Mucosa of stomach (tissue), 1 donor: ENCODE results near the gene NYAP1.
A peak's percentile ranks its signal among the peaks of the same experiment; 100 is the strongest.

Experiments
- H3K27me3 ChIP-seq: one replicate; pipeline ENCODE4 v1.7.0; 2013; ENCODE audit warnings: mild to moderate bottlenecking, low read length; ENCODE audit not compliant: control insufficient read depth, insufficient read depth
- H3K36me3 ChIP-seq: one replicate; pipeline ENCODE4 v1.7.0; 2013; ENCODE audit warnings: low read length; ENCODE audit not compliant: control insufficient read depth, insufficient read depth
- H3K4me1 ChIP-seq: one replicate; pipeline ENCODE4 v1.7.0; 2013; ENCODE audit warnings: mild to moderate bottlenecking, low read length; ENCODE audit not compliant: control insufficient read depth, insufficient read depth
- H3K4me3 ChIP-seq: one replicate; pipeline ENCODE4 v1.7.0; 2013; ENCODE audit warnings: low read length
- H3K9ac ChIP-seq: one replicate; pipeline ENCODE4 v1.7.0; 2013; ENCODE audit warnings: mild to moderate bottlenecking, low read length, moderate library complexity
- H3K9me3 ChIP-seq: one replicate; pipeline ENCODE4 v1.7.0; 2013; ENCODE audit warnings: mild to moderate bottlenecking, low read length, moderate library complexity; ENCODE audit not compliant: control insufficient read depth
- donor health status: Pancreatic carcinoma.

The NYAP1 gene

GRCh38 chr7:100476903-100477870 lies 6.5 kb upstream of the NYAP1 start:
- Histone ChIP-seq H3K9ac (peak overlapping the region; percentile 95), H3K36me3 (peaks cover 8% of the 10 kb centered on the region), H3K27me3 (no peaks in the 10 kb centered on the region), H3K4me3 (peak overlapping the region; percentile 82), H3K9me3 (no peaks in the 10 kb centered on the region), H3K4me1 (peaks cover 36% of the 10 kb centered on the region)

- Histone ChIP-seq H3K4me1 (peaks cover 38% of the 10 kb centered on the region), H3K4me3 (peak overlapping the region; percentile 82), H3K9me3 (no peaks in the 10 kb centered on the region), H3K36me3 (peaks cover 8% of the 10 kb centered on the region), H3K9ac (peak overlapping the region; percentile 95), H3K27me3 (no peaks in the 10 kb centered on the region)
Measured at GRCh38 chr7:100477871-100478267, 5.9 kb upstream of the NYAP1 start.

GRCh38 chr7:100478958-100479660 lies 4.6 kb upstream of the NYAP1 start, which contains the start of gene TSC22D4:
Gene TSC22D4 (minus strand): TSS chr7:100479214. CDS start chr7:100478038, 1,176 bp downstream.
- H3K9ac ChIP-seq: peak within 1 kb of the TSS; percentile 95
- no peaks in the 10 kb centered on the region for H3K27me3 ChIP-seq
- H3K9me3 ChIP-seq: no peaks in the 10 kb centered on the region
- H3K4me3 ChIP-seq: peak within 1 kb of the TSS; percentile 82
- peaks cover 37% of the 10 kb centered on the region for H3K4me1 ChIP-seq
- peaks cover 4% of the 10 kb centered on the region for H3K36me3 ChIP-seq

GRCh38 chr7:100481466-100481865 lies 2.3 kb upstream of the NYAP1 start:
- no peak overlapping the region for H3K4me3 ChIP-seq
- H3K27me3 ChIP-seq: no peaks in the 10 kb centered on the region
- no peaks in the 10 kb centered on the region for H3K9me3 ChIP-seq
- H3K36me3 ChIP-seq: no peaks in the 10 kb centered on the region
- peaks cover 28% of the 10 kb centered on the region for H3K4me1 ChIP-seq
- no peak overlapping the region for H3K9ac ChIP-seq

- no peaks in the 10 kb centered on the region for H3K27me3 ChIP-seq
- H3K4me1 ChIP-seq: peaks cover 18% of the 10 kb centered on the region
- no peaks in the 10 kb centered on the region for H3K36me3 ChIP-seq
- H3K4me3 ChIP-seq: peak overlapping the region; percentile 9
- H3K9me3 ChIP-seq: no peaks in the 10 kb centered on the region
- peak overlapping the region; percentile 29 for H3K9ac ChIP-seq
Measured at GRCh38 chr7:100482728-100483089, 1.0 kb upstream of the NYAP1 start.

- Histone ChIP-seq H3K9ac (peak overlapping the region; percentile 29), H3K4me1 (peaks cover 18% of the 10 kb centered on the region), H3K36me3 (no peaks in the 10 kb centered on the region), H3K27me3 (no peaks in the 10 kb centered on the region), H3K4me3 (peak overlapping the region; percentile 9), H3K9me3 (no peaks in the 10 kb centered on the region)
Measured at GRCh38 chr7:100483090-100483721, 521 bp upstream of the NYAP1 start.

- Histone ChIP-seq H3K4me1 (peaks cover 14% of the 10 kb centered on the region), H3K36me3 (no peaks in the 10 kb centered on the region), H3K9ac (no peak overlapping the region), H3K4me3 (no peak overlapping the region), H3K9me3 (no peaks in the 10 kb centered on the region), H3K27me3 (no peaks in the 10 kb centered on the region)
Measured at GRCh38 chr7:100484673-100485045, 932 bp downstream of the NYAP1 start.

- Histone ChIP-seq H3K4me1 (peaks cover 14% of the 10 kb centered on the region), H3K9ac (no peak overlapping the region), H3K36me3 (no peaks in the 10 kb centered on the region), H3K9me3 (no peaks in the 10 kb centered on the region), H3K4me3 (no peak overlapping the region), H3K27me3 (no peaks in the 10 kb centered on the region)
Measured at GRCh38 chr7:100485471-100485876, 1.7 kb downstream of the NYAP1 start.

- H3K4me1 ChIP-seq: peaks cover 14% of the 10 kb centered on the region
- H3K4me3 ChIP-seq: no peak overlapping the region
- H3K27me3 ChIP-seq: no peaks in the 10 kb centered on the region
- no peaks in the 10 kb centered on the region for H3K9me3 ChIP-seq
- no peak overlapping the region for H3K9ac ChIP-seq
- no peaks in the 10 kb centered on the region for H3K36me3 ChIP-seq
Measured at GRCh38 chr7:100486111-100486636, 2.4 kb downstream of the NYAP1 start.

- Histone ChIP-seq H3K36me3 (no peaks in the 10 kb centered on the region), H3K9ac (no peak overlapping the region), H3K4me1 (peaks cover 14% of the 10 kb centered on the region), H3K27me3 (no peaks in the 10 kb centered on the region), H3K4me3 (no peak overlapping the region), H3K9me3 (no peaks in the 10 kb centered on the region)
Measured at GRCh38 chr7:100486753-100487446, 3.2 kb downstream of the NYAP1 start.

GRCh38 chr7:100488333-100489095 lies 4.8 kb downstream of the NYAP1 start:
- H3K36me3 ChIP-seq: no peaks in the 10 kb centered on the region
- H3K27me3 ChIP-seq: peaks cover 6% of the 10 kb centered on the region
- H3K9ac ChIP-seq: no peak overlapping the region
- no peak overlapping the region for H3K4me3 ChIP-seq
- H3K4me1 ChIP-seq: peaks cover 8% of the 10 kb centered on the region
- H3K9me3 ChIP-seq: no peaks in the 10 kb centered on the region
